HEK293T (cell line): ENCODE results near the gene PANX1.

Source experiments
- ARNT ChIP-seq: fragments of 450-650 bp; IDR thresholded peaks from 2 replicates; pipeline ENCODE4 v1.6.1; 2017; ENCODE audit warnings: mild to moderate bottlenecking
- BHLHE40 ChIP-seq: fragments of 450-650 bp; IDR thresholded peaks from 2 replicates; pipeline ENCODE4 v1.6.1; 2016; ENCODE audit warnings: mild to moderate bottlenecking, moderate library complexity, borderline replicate concordance
- CTBP1 ChIP-seq: fragments of 450-650 bp; IDR thresholded peaks from 2 replicates; pipeline ENCODE4 v1.6.1; 2016; ENCODE audit warnings: borderline replicate concordance
- FOXA1 ChIP-seq: fragments of 450-650 bp; IDR thresholded peaks from 2 replicates; pipeline ENCODE4 v1.6.1; 2016; ENCODE audit warnings: mild to moderate bottlenecking
- FOXM1 ChIP-seq: fragments of 450-650 bp; IDR thresholded peaks from 2 replicates; pipeline ENCODE4 v1.6.1; 2017; ENCODE audit warnings: mild to moderate bottlenecking, borderline replicate concordance
- HDGF ChIP-seq: fragments of 450-650 bp; IDR thresholded peaks from 2 replicates; pipeline ENCODE4 v1.6.1; 2017; ENCODE audit warnings: antibody characterized with exemption, borderline replicate concordance
- L3MBTL2 ChIP-seq: fragments of 450-650 bp; conservative IDR thresholded peaks from 2 replicates; pipeline ENCODE4 v1.6.1; 2016; ENCODE audit warnings: mild to moderate bottlenecking
- LEF1 ChIP-seq: fragments of 450-650 bp; IDR thresholded peaks from 2 replicates; pipeline ENCODE4 v1.6.1; 2017; ENCODE audit warnings: mild to moderate bottlenecking, borderline replicate concordance
- NFRKB ChIP-seq: fragments of 450-650 bp; IDR thresholded peaks from 2 replicates; pipeline ENCODE4 v1.6.1; 2016; ENCODE audit warnings: mild to moderate bottlenecking, moderate library complexity
- SP1 ChIP-seq: fragments of 450-650 bp; IDR thresholded peaks from 2 replicates; pipeline ENCODE4 v1.6.1; 2017
- SUZ12 ChIP-seq: fragments of 450-650 bp; IDR thresholded peaks from 2 replicates; pipeline ENCODE4 v1.6.1; 2016; ENCODE audit warnings: mild to moderate bottlenecking
- TARDBP ChIP-seq: fragments of 450-650 bp; IDR thresholded peaks from 2 replicates; pipeline ENCODE4 v1.6.1; 2016
- TF ChIP-seq, protein P1 (sequence below): fragments of 450-650 bp; IDR thresholded peaks from 2 replicates; pipeline ENCODE4 v1.6.1; 2016

DNA sequence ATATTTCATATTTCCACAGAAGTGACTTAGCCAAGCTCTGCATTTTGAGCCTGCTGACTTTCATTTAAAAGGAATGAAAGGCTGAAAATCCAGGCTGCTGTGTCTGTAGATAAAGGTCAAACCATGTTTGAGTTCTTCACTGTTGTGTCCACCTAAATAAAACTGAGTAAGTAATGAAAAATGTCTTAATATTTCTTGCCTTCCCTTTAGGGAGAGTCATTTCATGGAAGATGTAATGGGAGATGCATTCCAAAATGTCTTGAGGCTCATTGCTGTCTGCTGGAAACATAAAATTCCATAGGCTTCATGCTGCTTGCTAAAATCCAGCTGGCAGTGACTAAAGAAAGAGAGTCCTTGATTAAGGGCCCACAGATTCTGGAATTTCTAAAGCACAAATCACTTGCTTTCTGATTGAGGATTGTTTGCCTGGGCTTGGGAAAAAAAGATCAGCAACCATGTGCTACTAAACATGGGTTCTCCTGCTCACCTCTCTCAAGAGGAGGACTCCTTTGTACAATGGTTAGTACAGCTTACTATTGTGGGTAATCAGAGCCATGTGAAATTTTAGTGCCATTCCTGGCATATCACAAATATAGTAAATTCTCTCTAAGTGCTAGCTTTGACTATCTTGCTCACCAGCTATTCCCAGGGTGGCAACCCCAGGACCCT is 56.9 kb downstream of the PANX1 start:
- TF ChIP-seq FOXM1, result no peak
- no peak for TF ChIP-seq TARDBP
- TF ChIP-seq BHLHE40, result no peak
- TF ChIP-seq HDGF, result no peak
- no peak for TF ChIP-seq FOXA1
- TF ChIP-seq CTBP1, result no peak
- TF ChIP-seq SUZ12, result no peak
- TF ChIP-seq L3MBTL2, result no peak
- TF ChIP-seq ARNT, result no peak
- TF ChIP-seq, protein P1, sequence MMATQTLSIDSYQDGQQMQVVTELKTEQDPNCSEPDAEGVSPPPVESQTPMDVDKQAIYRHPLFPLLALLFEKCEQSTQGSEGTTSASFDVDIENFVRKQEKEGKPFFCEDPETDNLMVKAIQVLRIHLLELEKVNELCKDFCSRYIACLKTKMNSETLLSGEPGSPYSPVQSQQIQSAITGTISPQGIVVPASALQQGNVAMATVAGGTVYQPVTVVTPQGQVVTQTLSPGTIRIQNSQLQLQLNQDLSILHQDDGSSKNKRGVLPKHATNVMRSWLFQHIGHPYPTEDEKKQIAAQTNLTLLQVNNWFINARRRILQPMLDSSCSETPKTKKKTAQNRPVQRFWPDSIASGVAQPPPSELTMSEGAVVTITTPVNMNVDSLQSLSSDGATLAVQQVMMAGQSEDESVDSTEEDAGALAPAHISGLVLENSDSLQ, result no peak
- no peak for TF ChIP-seq NFRKB
- no peak for TF ChIP-seq LEF1
- TF ChIP-seq SP1, result no peak
